IMR-90 (cell line): ENCODE results near the gene SF3B2. TPM values are rescaled to one million over a fixed set of nuclear protein-coding genes. Genes with fewer than 3 reads are reported as not detected.

Source experiments
- ATAC-seq: fragments of 200-7000 bp; cut with Tn5 transposase; 2 replicates; pipeline ENCODE4 v1.9.1; 2020; ENCODE audit warnings: low read depth, mild to moderate bottlenecking, moderate library complexity
- BruUV-seq: library from RNA; stranded (reverse); fragments of 400-500 nt; replicated peaks from 2 replicates; lab custom pipeline; 2021; lab: Mats Ljungman, UMichigan
- CTCF ChIA-PET: fragments of 300-600 bp; formaldehyde crosslinking; extraction: SDS; loops from one replicate; lab custom pipeline; 2021; ENCODE audit warnings: antibody characterized with exemption; lab: Yijun Ruan, JAX
- POLR2A ChIA-PET: fragments of 300-600 bp; sonication (Branson Sonifier 250); formaldehyde crosslinking; loops from one replicate; lab custom pipeline; 2022; ENCODE audit warnings: antibody characterized with exemption; ENCODE audit not compliant: unreplicated experiment; lab: Charles Lee
- DNase-seq: peaks from one replicate; pipeline ENCODE4 v3.0.0; 2013
- H2AFZ ChIP-seq: replicated peaks from 2 replicates; pipeline ENCODE3; 2013; ENCODE audit warnings: low read length, mild to moderate bottlenecking; ENCODE audit not compliant: poor library complexity
- H2AK5ac ChIP-seq: 2 replicates; pipeline ENCODE4 v1.6.1; 2013; ENCODE audit warnings: low read depth, low read length, inconsistent platforms
- H2AK9ac ChIP-seq: replicated peaks from 2 replicates; pipeline ENCODE3; 2013; ENCODE audit warnings: mild to moderate bottlenecking, low read depth, low read length, moderate library complexity; ENCODE audit not compliant: poor library complexity
- H2BK120ac ChIP-seq: 2 replicates; pipeline ENCODE4 v1.6.1; 2013; ENCODE audit warnings: low read depth, low read length, inconsistent platforms
- H2BK15ac ChIP-seq: 3 replicates; pipeline ENCODE4 v1.6.1; 2013; ENCODE audit warnings: low read depth, low read length, inconsistent platforms
- H2BK20ac ChIP-seq: 2 replicates; pipeline ENCODE4 v1.6.1; 2013; ENCODE audit warnings: low read depth, mild to moderate bottlenecking, inconsistent platforms, low read length, moderate library complexity
- H2BK5ac ChIP-seq: 2 replicates; pipeline ENCODE4 v1.6.1; 2013; ENCODE audit warnings: mild to moderate bottlenecking, low read depth, low read length, inconsistent platforms; ENCODE audit not compliant: poor library complexity, severe bottlenecking
- H3K14ac ChIP-seq: replicated peaks from 2 replicates; pipeline ENCODE4 v1.6.1; 2013; ENCODE audit warnings: low read depth, low read length, inconsistent platforms
- H3K18ac ChIP-seq: 2 replicates; pipeline ENCODE4 v1.6.1; 2013; ENCODE audit warnings: low read depth, low read length, control low read depth
- H3K23ac ChIP-seq: 2 replicates; pipeline ENCODE4 v1.6.1; 2013; ENCODE audit warnings: low read depth, low read length, inconsistent platforms
- H3K27ac ChIP-seq: 2 replicates; pipeline ENCODE4 v1.5.1; 2013; ENCODE audit warnings: mild to moderate bottlenecking, control low read depth, low read length; ENCODE audit not compliant: insufficient read depth
- H3K27me3 ChIP-seq: 2 replicates; pipeline ENCODE4 v1.6.1; 2013; ENCODE audit warnings: low read length; ENCODE audit not compliant: control insufficient read depth, insufficient read depth
- H3K36me3 ChIP-seq: 2 replicates; pipeline ENCODE4 v1.6.1; 2013; ENCODE audit warnings: low read length, mixed read lengths; ENCODE audit not compliant: control insufficient read depth, insufficient read depth
- H3K4ac ChIP-seq: 2 replicates; pipeline ENCODE4 v1.6.1; 2013; ENCODE audit warnings: low read depth, low read length, inconsistent platforms
- H3K4me1 ChIP-seq: 2 replicates; pipeline ENCODE4 v1.6.1; 2013; ENCODE audit warnings: low read length, mixed read lengths; ENCODE audit not compliant: control insufficient read depth, insufficient read depth
- H3K4me2 ChIP-seq: 2 replicates; pipeline ENCODE4 v1.6.1; 2013; ENCODE audit warnings: low read depth, mild to moderate bottlenecking, control low read depth, low read length, moderate library complexity
- H3K4me3 ChIP-seq: 2 replicates; pipeline ENCODE4 v1.5.1; 2013; ENCODE audit warnings: low read depth, mild to moderate bottlenecking, control low read depth, low read length, moderate library complexity; ENCODE audit not compliant: insufficient read depth
- H3K56ac ChIP-seq: 2 replicates; pipeline ENCODE4 v1.6.1; 2013; ENCODE audit warnings: low read length, inconsistent platforms; ENCODE audit not compliant: insufficient read depth; ENCODE audit errors: extremely low read depth
- H3K79me1 ChIP-seq, 2 experiments: 2 replicates each; pipeline ENCODE4 v1.6.1; 2013; ENCODE audit warnings: low read length in 2 of 2, inconsistent platforms in 1 of 2, low read depth in 1 of 2
- H3K9ac ChIP-seq: 2 replicates; pipeline ENCODE4 v1.6.1; 2013; ENCODE audit warnings: low read depth, low read length, control low read depth
- H3K9me1 ChIP-seq: 2 replicates; pipeline ENCODE4 v1.6.1; 2013; ENCODE audit warnings: low read length, inconsistent platforms; ENCODE audit not compliant: insufficient read depth
- H3K9me3 ChIP-seq: 2 replicates; pipeline ENCODE4 v1.6.1; 2013; ENCODE audit warnings: low read length; ENCODE audit not compliant: control insufficient read depth, insufficient read depth
- H4K20me1 ChIP-seq: 2 replicates; pipeline ENCODE4 v1.6.1; 2013; ENCODE audit warnings: low read length, inconsistent platforms; ENCODE audit not compliant: insufficient read depth
- H4K5ac ChIP-seq: 2 replicates; pipeline ENCODE4 v1.6.1; 2013; ENCODE audit warnings: mild to moderate bottlenecking, low read depth, low read length, control low read depth
- H4K8ac ChIP-seq, 2 experiments: 2 replicates each; pipeline ENCODE4 v1.6.1; 2013; ENCODE audit warnings: low read depth in 2 of 2, low read length in 2 of 2, control low read depth in 1 of 2, inconsistent platforms in 1 of 2
- H4K91ac ChIP-seq: 2 replicates; pipeline ENCODE4 v1.6.1; 2013; ENCODE audit warnings: low read depth, low read length, inconsistent platforms; ENCODE audit not compliant: insufficient read depth
- CEBPB ChIP-seq: IDR thresholded peaks from 2 replicates; pipeline ENCODE4 v1.6.1; 2012; ENCODE audit warnings: low read depth, low read length, improper control_type of control experiment
- CHD1 ChIP-seq: IDR thresholded peaks from 2 replicates; pipeline ENCODE4 v1.6.1; 2012; ENCODE audit warnings: low read depth, low read length, improper control_type of control experiment
- FOS ChIP-seq: fragments of 150-350 bp; IDR thresholded peaks from 2 replicates; pipeline ENCODE4 v1.6.1; 2016; ENCODE audit warnings: low read depth, low read length
- MAZ ChIP-seq: IDR thresholded peaks from 2 replicates; pipeline ENCODE4 v1.6.1; 2012; ENCODE audit warnings: low read depth, mild to moderate bottlenecking, low read length, improper control_type of control experiment, moderate library complexity, borderline replicate concordance
- MXI1 ChIP-seq: IDR thresholded peaks from 2 replicates; pipeline ENCODE4 v1.6.1; 2012; ENCODE audit warnings: low read depth, mild to moderate bottlenecking, low read length, moderate library complexity, borderline replicate concordance
- RAD21 ChIP-seq: IDR thresholded peaks from 2 replicates; pipeline ENCODE4 v1.6.1; 2012; ENCODE audit warnings: low read length, improper control_type of control experiment
- RCOR1 ChIP-seq: IDR thresholded peaks from 2 replicates; pipeline ENCODE4 v1.6.1; 2012; ENCODE audit warnings: mild to moderate bottlenecking, low read length, improper control_type of control experiment; ENCODE audit not compliant: insufficient replicate concordance
- RFX5 ChIP-seq: IDR thresholded peaks from 2 replicates; pipeline ENCODE4 v1.8.0; 2012; ENCODE audit warnings: low read depth, mild to moderate bottlenecking, low read length, moderate library complexity
- SMC3 ChIP-seq: fragments of 150-350 bp; IDR thresholded peaks from 2 replicates; pipeline ENCODE4 v1.6.1; 2016; ENCODE audit warnings: low read depth, mild to moderate bottlenecking, antibody characterized with exemption, low read length, moderate library complexity
- WGBS, 2 experiments: methylation state at CpG; one replicate each; pipeline versions ENCODE4 v1.1.5 to v1.1.7; 2013; ENCODE audit warnings: missing lambda C conversion rate in 2 of 2; ENCODE audit not compliant: insufficient read length in 1 of 2; ENCODE audit errors: extremely low coverage in 2 of 2; 5-methylcytosine and 5-hydroxymethylcytosine counted together
- dilution Hi-C: fragments of 300-500 bp; cut with HindIII; formaldehyde crosslinking; loops from one replicate; pipeline ENCODE4 v1.14.3; 2018; ENCODE audit warnings: low sequenced_read_pairs; ENCODE audit not compliant: unreplicated experiment
- in situ Hi-C: fragments of 300-500 bp; cut with MboI; formaldehyde crosslinking; loops from 3 replicates; pipeline ENCODE4 v1.14.3; 2019; ENCODE audit warnings: low sequenced_read_pairs, inconsistent platforms, mixed read lengths
- intact Hi-C: fragments of 100-400 bp; cut with micrococcal nuclease; formaldehyde crosslinking; loops from 2 replicates; pipeline ENCODE4 v1.10.0; 2022
- polyA plus RNA-seq, 3 experiments: library from polyadenylated mRNA; depleted of rRNA; stranded (reverse); fragments of >200 nt; gene quantifications; 2 replicates each; pipeline ENCODE4 v1.2.3, GENCODE V29; 2012; ENCODE audit warnings: low replicate concordance in 1 of 3
- total RNA-seq: library from RNA; depleted of rRNA; stranded (reverse); fragments of >200 nt; gene quantifications from 2 replicates; pipeline ENCODE4 v1.2.3, GENCODE V29; 2012
- TF ChIP-seq, protein P1 (sequence below): fragments of 150-350 bp; IDR thresholded peaks from 2 replicates; pipeline ENCODE4 v1.6.1; 2016; ENCODE audit warnings: low read depth, mild to moderate bottlenecking, low read length, moderate library complexity, borderline replicate concordance

The SF3B2 gene
- total and polyA plus RNA-seq, 2 of the 4 experiments (the other 2 are of a cell fraction) = 120 to 122 TPM

DNA sequence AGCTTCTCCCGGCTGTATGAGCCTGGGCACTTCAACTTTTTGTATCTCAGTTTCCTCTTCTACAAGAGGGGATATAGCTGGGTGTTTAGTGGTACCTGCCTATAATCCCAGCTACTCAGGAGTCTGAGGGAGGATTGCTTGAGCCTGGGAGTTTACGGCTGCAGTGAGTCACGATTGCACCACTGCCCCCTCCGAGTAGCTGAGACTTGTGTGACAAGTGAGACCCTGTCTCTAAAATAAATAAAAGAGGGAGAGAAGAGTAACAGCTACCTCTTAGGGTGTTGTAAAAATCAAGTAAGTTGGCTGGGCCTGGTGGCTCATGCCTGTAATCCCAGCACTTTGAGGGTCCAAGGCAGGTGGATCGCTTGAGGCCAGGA lies 15.8 kb upstream of the SF3B2 start:
- no peaks in the 10 kb centered on the region for H3K79me1 ChIP-seq
- H2BK20ac ChIP-seq = no peak overlapping the region
- no peak overlapping the region for H3K14ac ChIP-seq
- H4K5ac ChIP-seq = no peak overlapping the region
- no peak overlapping the region for H3K9ac ChIP-seq
- H3K4me1 ChIP-seq = no peaks in the 10 kb centered on the region; the same call in 1 of the 2 replicates
- ChIA-PET CTCF (interaction anchor here (1.2 kb wide), 1 partner anchor 14 kb away, joined by 4 read pairs; no protein-coding TSS in a partner anchor), POLR2A (interaction anchor here (0.5 kb wide), 1 partner anchor 15 kb away, joined by 4 read pairs; no protein-coding TSS in a partner anchor)
- 0 out of 2 replicates have a peak, but pooled peaks cover 3% of the 10 kb centered on the region for H4K20me1 ChIP-seq
- no peak overlapping the region for H2BK120ac ChIP-seq
- no peak overlapping the region for H3K18ac ChIP-seq
- no peak overlapping the region for H3K4me3 ChIP-seq
- H3K56ac ChIP-seq = no peak overlapping the region
- no peak overlapping the region for H3K23ac ChIP-seq
- peaks cover 18% of the 10 kb centered on the region for H3K27me3 ChIP-seq
- intact Hi-C loops (no loop called here), in situ Hi-C loops (no loop called here), dilution Hi-C loops (no loop called here)
- H2AFZ ChIP-seq = no peak overlapping the region
- ATAC-seq (no peak), DNase-seq (no peak)
- H2BK5ac ChIP-seq = no peak overlapping the region
- TF ChIP-seq, protein P1, sequence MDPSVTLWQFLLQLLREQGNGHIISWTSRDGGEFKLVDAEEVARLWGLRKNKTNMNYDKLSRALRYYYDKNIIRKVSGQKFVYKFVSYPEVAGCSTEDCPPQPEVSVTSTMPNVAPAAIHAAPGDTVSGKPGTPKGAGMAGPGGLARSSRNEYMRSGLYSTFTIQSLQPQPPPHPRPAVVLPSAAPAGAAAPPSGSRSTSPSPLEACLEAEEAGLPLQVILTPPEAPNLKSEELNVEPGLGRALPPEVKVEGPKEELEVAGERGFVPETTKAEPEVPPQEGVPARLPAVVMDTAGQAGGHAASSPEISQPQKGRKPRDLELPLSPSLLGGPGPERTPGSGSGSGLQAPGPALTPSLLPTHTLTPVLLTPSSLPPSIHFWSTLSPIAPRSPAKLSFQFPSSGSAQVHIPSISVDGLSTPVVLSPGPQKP = no peak
- TF ChIP-seq RFX5 (no peak), MXI1 (no peak), RCOR1 (no peak), SMC3 (no peak), RAD21 (no peak), FOS (no peak), CEBPB (no peak), MAZ (no peak), CHD1 (no peak)
- no TSS peak for BruUV-seq
- no peaks in the 10 kb centered on the region for H3K9me1 ChIP-seq
- no peak overlapping the region for H2AK9ac ChIP-seq
- H3K27ac ChIP-seq = no peak overlapping the region
- H4K91ac ChIP-seq = no peak overlapping the region
- no peaks in the 10 kb centered on the region for H3K36me3 ChIP-seq
- H4K8ac ChIP-seq = no peak overlapping the region
- H2BK15ac ChIP-seq = no peak overlapping the region
- H3K9me3 ChIP-seq = peaks cover 7% of the 10 kb centered on the region; the same call in 1 of the 2 replicates
- H3K4me2 ChIP-seq = no peak overlapping the region
- WGBS, 2 experiments = 83% methylated on average over 1 of the region's 5 CpGs; no CpG with 5 or more reads in 1 of the 2 experiments
- no peak overlapping the region for H3K4ac ChIP-seq
- no peak overlapping the region for H2AK5ac ChIP-seq
